Natural killer cell (primary cell): ENCODE results near the gene SRCAP. TPM values are rescaled to one million over a fixed set of nuclear protein-coding genes. Genes with fewer than 3 reads are reported as not detected.
A peak's percentile ranks its signal among the peaks of the same experiment; 100 is the strongest.

Experiments used
- ATAC-seq, 3 donors: fragments of 150-1000 bp in 2 of 3; fragments of 200-7000 bp in 1 of 3; cut with Tn5 transposase; 1 replicate in 1 of 3; 2 replicates in 2 of 3; pipeline ENCODE4 v1.10.0; 2021; ENCODE audit warnings: mild to moderate bottlenecking in 2 of 3, moderate library complexity in 2 of 3
- DNase-seq, 2 donors: peaks; one replicate each; pipeline versions ENCODE4 v3.0.0 to v3.0.0-alpha.2; 2013 to 2021; ENCODE audit warnings: mixed read lengths in 1 of 2
- H3K27ac ChIP-seq: one replicate; pipeline ENCODE4 v1.5.1; 2013; ENCODE audit warnings: mild to moderate bottlenecking, low read length
- H3K27me3 ChIP-seq: one replicate; pipeline ENCODE4 v1.6.1; 2013; ENCODE audit warnings: low read length; ENCODE audit not compliant: control insufficient read depth, insufficient read depth
- H3K36me3 ChIP-seq: one replicate; pipeline ENCODE4 v1.6.1; 2013; ENCODE audit warnings: low read length; ENCODE audit not compliant: control insufficient read depth, insufficient read depth
- H3K4me1 ChIP-seq: one replicate; pipeline ENCODE4 v1.6.1; 2013; ENCODE audit warnings: low read length; ENCODE audit not compliant: control insufficient read depth, insufficient read depth
- H3K4me3 ChIP-seq: one replicate; pipeline ENCODE4 v1.5.1; 2013; ENCODE audit warnings: low read length
- H3K9me3 ChIP-seq: one replicate; pipeline ENCODE4 v1.6.1; 2013; ENCODE audit warnings: low read length; ENCODE audit not compliant: control insufficient read depth, insufficient read depth
- H3K27ac Mint-ChIP-seq, 2 donors: one replicate each; pipeline ENCODE4 v1.8.0; 2022; ENCODE audit warnings: mild to moderate bottlenecking in 2 of 2, mixed read lengths in 2 of 2, moderate library complexity in 1 of 2
- H3K27me3 Mint-ChIP-seq, 2 donors: one replicate each; pipeline ENCODE4 v1.8.0; 2022; ENCODE audit warnings: low read depth in 2 of 2, mixed read lengths in 2 of 2
- H3K36me3 Mint-ChIP-seq: one replicate; pipeline ENCODE4 v1.8.0; 2022; ENCODE audit warnings: mixed read lengths
- H3K4me1 Mint-ChIP-seq, 2 donors: one replicate each; pipeline ENCODE4 v1.8.0; 2022; ENCODE audit warnings: mixed read lengths in 2 of 2
- H3K4me3 Mint-ChIP-seq: one replicate; pipeline ENCODE4 v1.8.0; 2022; ENCODE audit warnings: mild to moderate bottlenecking, moderate library complexity, mixed read lengths
- H3K9me3 Mint-ChIP-seq, 2 donors: one replicate each; pipeline ENCODE4 v1.8.0; 2022; ENCODE audit warnings: mixed read lengths in 2 of 2
- WGBS: methylation state at CpG from one replicate; pipeline ENCODE4 v1.1.7; 2013; ENCODE audit warnings: missing lambda C conversion rate; ENCODE audit not compliant: insufficient coverage; 5-methylcytosine and 5-hydroxymethylcytosine counted together
- intact Hi-C: fragments of 100-400 bp; cut with micrococcal nuclease; formaldehyde crosslinking; loops from one replicate; pipeline ENCODE4 v1.14.2; 2022
- total RNA-seq, 4 donors: library from RNA; stranded (reverse); fragments of 120-200 nt in 1 of 4; gene quantifications; one replicate each; pipeline versions ENCODE4 v1.2.3 to v1.2.4, GENCODE V29; 2013 to 2022
- TF ChIP-seq, protein P1 (sequence below): fragments of 200-600 bp; IDR thresholded peaks from one replicate; pipeline ENCODE4 v1.8.0; 2022; ENCODE audit warnings: antibody characterized with exemption

The SRCAP gene
- total RNA-seq, 3 donors from 2014 or later (not counting 1 experiment from before 2014, with no cell fraction given), result 78.8 to 99.0 (median 89.3) TPM

DNA sequence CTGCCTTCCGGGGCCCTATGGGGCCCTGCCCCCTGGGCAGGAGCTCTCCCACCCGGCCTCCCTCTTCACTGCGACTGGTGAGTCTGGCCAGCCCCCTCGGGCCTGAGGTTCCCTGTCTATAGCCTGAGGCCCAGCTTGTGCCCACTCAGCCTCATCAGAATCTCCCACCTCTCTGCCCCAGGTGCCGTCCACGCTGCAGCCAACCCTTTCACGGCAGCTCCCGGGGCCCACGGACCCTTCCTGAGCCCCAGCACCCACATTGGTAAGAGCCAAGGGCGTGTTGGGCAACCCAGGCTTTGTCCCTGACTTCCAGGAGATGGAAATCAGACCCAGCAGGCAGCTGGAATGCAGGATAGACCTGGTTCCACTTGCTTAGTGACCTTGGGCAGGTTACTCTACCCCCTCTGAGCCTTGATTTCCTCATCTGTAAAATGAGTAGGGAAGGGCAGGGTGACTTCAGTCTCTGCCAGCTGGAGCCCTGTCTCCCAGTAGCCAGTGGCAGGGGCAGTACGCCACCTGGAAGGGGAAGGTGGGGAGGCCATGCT is 31.5 kb upstream of the SRCAP start:
- peaks cover 18 to 22% of the 10 kb centered on the region in 2 donors for H3K4me1 Mint-ChIP-seq
- Histone ChIP-seq H3K27ac (no peak overlapping the region), H3K36me3 (peaks cover 79% of the 10 kb centered on the region), H3K9me3 (no peaks in the 10 kb centered on the region), H3K4me3 (no peak overlapping the region), H3K4me1 (peaks cover 10% of the 10 kb centered on the region), H3K27me3 (no peaks in the 10 kb centered on the region)
- H3K27ac Mint-ChIP-seq, result peak overlapping the region; percentile 53 to 73
- no peak for DNase-seq
- peaks cover 10% of the 10 kb centered on the region for H3K36me3 Mint-ChIP-seq
- no peak overlapping the region for H3K4me3 Mint-ChIP-seq
- WGBS, result 98% methylated on average over 11 of the region's 11 CpGs
- TF ChIP-seq, protein P1, sequence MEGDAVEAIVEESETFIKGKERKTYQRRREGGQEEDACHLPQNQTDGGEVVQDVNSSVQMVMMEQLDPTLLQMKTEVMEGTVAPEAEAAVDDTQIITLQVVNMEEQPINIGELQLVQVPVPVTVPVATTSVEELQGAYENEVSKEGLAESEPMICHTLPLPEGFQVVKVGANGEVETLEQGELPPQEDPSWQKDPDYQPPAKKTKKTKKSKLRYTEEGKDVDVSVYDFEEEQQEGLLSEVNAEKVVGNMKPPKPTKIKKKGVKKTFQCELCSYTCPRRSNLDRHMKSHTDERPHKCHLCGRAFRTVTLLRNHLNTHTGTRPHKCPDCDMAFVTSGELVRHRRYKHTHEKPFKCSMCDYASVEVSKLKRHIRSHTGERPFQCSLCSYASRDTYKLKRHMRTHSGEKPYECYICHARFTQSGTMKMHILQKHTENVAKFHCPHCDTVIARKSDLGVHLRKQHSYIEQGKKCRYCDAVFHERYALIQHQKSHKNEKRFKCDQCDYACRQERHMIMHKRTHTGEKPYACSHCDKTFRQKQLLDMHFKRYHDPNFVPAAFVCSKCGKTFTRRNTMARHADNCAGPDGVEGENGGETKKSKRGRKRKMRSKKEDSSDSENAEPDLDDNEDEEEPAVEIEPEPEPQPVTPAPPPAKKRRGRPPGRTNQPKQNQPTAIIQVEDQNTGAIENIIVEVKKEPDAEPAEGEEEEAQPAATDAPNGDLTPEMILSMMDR, result no peak
- no peaks in the 10 kb centered on the region for H3K9me3 Mint-ChIP-seq
- intact Hi-C loops, result no loop called here
- H3K27me3 Mint-ChIP-seq, result no peaks in the 10 kb centered on the region
- ATAC-seq, result no peak

DNA sequence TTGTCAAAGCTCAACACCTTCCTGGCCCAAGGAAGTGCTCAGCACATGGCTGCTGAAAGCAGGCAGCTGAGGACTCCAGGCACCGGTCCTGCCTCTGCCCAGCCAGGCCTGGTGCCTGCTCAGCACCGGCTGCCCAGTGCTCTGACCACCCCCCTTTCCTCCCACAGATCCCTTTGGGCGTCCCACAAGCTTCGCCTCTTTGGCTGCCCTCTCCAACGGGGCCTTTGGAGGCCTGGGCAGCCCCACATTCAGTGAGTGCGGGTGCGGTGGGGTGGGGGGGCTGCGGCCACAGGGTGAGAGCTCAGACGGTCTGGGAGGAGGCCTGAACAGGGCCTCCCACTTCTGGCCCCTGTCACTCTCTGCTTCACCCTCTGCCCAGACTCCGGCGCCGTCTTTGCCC is 30.6 kb upstream of the SRCAP start:
- Histone ChIP-seq H3K27ac (no peak overlapping the region), H3K9me3 (no peaks in the 10 kb centered on the region), H3K4me3 (no peak overlapping the region), H3K36me3 (peaks cover 70% of the 10 kb centered on the region), H3K27me3 (no peaks in the 10 kb centered on the region), H3K4me1 (peaks cover 9% of the 10 kb centered on the region)
- WGBS, result 96% methylated on average over 12 of the region's 12 CpGs
- H3K4me1 Mint-ChIP-seq, result peaks cover 9 to 17% of the 10 kb centered on the region in 2 donors
- DNase-seq (no peak), ATAC-seq (no peak)
- no peak overlapping the region for H3K4me3 Mint-ChIP-seq
- TF ChIP-seq, protein P1, result no peak
- intact Hi-C loops, result no loop called here
- H3K27me3 Mint-ChIP-seq, result no peaks in the 10 kb centered on the region
- H3K27ac Mint-ChIP-seq, result peak overlapping the region in 1 of 2 donors; percentile 73
- peaks cover 3% of the 10 kb centered on the region for H3K36me3 Mint-ChIP-seq
- no peaks in the 10 kb centered on the region for H3K9me3 Mint-ChIP-seq

DNA sequence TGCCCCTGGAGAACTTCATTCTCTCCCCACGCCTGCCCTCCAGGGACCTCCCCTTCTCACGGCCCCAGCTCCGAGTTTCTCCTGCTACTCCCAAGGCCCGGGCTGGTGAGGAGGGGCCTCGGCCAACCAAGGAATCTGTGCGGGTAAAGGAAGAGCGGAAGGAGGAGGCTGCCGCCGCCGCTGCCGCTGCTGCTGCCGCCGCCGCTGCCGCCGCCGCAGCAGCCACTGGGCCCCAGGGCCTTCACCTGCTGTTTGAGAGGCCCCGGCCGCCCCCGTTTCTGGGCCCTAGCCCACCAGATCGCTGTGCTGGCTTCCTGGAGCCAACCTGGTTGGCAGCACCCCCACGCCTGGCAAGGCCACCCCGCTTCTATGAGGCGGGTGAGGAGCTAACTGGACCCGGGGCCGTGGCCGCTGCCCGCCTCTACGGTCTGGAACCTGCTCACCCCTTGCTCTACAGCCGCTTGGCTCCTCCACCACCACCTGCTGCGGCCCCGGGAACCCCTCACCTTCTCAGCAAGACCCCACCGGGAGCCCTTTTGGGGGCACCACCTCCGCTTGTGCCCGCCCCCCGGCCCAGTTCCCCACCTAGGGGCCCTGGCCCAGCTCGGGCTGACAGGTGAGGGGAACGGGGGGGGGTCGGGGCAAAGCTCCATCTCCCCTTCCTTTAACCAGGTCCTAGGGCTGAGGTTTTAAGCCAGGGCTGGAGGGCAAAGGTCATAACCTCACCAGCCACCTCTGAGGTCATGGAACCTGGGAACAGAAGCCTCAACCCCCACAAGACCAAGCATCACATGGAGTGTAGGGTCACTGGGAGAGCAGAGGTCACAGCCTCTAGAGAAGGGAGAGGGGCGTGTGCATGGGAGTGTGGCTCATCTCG is 29.7 kb upstream of the SRCAP start:
- H3K4me1 Mint-ChIP-seq, result peaks cover 4 to 12% of the 10 kb centered on the region in 2 donors
- H3K4me3 Mint-ChIP-seq, result no peak overlapping the region
- Histone ChIP-seq H3K4me3 (no peak overlapping the region), H3K27ac (no peak overlapping the region), H3K27me3 (no peaks in the 10 kb centered on the region), H3K4me1 (peaks cover 2% of the 10 kb centered on the region), H3K36me3 (peaks cover 63% of the 10 kb centered on the region), H3K9me3 (no peaks in the 10 kb centered on the region)
- intact Hi-C loops, result no loop called here
- ATAC-seq (no peak), DNase-seq (no peak)
- no peaks in the 10 kb centered on the region for H3K27me3 Mint-ChIP-seq
- H3K36me3 Mint-ChIP-seq, result no peaks in the 10 kb centered on the region
- H3K27ac Mint-ChIP-seq, result peak overlapping the region in 1 of 2 donors; percentile 13
- no peaks in the 10 kb centered on the region for H3K9me3 Mint-ChIP-seq
- TF ChIP-seq, protein P1, result no peak
- 97% methylated on average over 40 of the region's 41 CpGs for WGBS
